HG03457 (cell line): Measurements from ENCODE around the gene NR5A1.

Experiments
- ATAC-seq: cut with Tn5 transposase; IDR thresholded peaks from one replicate; pipeline ENCODE4 v1.9.1; 2021; ENCODE audit warnings: moderate number of reproducible peaks; ENCODE audit not compliant: unreplicated experiment

NR5A1 gene

DNA sequence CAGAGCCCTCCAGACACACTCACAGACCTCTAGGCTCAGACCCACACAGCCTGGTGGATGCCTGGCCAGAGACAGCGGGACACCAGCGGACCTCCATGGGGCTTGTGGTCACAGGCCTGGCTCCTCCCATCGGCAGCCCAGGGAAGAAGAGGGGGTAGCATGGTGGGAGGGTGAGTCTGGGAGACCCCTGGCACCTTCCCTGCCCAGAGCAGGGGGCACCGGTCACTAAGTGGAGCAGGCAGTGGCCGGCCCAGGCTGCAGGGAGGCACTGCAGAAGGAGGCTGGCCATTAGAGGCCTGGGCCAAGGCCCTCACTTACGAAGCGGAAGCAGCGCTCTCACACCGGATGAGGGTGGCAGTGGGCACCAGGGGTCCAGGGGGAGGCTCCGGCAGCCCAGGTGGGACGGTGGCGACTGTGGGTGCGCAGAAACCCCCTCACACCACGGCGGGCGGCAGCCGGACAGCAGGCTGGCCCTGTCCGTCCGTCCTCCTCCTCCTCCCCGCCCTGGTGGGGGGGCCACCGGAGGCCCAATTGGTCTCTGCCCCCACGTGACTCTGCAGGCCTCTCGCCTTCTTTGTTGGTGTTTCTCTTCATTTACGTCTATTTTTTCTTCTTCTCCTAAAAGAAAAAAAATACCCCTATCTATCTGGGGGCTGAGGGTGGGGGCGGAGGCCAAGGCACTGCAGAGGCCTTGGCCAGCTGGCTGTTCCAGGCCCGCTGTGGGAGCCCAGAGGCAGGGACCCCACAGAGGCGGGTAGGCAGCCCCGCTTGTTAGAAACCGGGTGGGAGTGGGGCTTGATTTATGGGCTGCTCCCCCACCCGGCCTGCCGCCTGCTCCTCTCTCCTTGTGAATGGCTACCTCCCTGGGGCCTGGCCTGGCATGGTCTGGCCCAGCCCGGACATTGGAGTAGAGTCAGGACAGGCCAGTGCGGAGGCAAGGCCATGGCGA lies at the start of gene NR5A1:
Gene NR5A1, minus strand, starts transcription at position 469 of the 949 bp plus-strand sequence. CDS start 4,004 bp downstream, outside the sequence.
- no peak for ATAC-seq

DNA sequence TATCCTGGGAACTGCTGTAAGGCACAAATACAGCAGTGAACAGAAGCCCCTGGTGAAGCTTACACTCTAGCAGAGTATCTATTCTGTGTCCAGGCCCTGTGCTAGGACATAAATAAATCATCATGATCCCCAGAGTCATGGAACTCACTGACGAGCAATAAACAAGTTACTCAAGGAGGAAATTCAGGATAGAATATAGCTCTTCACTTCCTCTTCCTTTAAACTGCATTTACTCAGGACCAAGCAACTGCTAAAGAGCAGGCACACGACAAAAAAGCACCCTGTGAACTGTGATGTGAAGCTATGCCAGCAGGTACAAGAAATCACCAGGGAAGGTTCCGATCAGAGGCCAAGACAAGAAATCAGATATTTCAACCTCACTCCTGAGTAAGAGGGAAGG lies 47.8 kb upstream of the NR5A1 start:
- no peak for ATAC-seq

DNA sequence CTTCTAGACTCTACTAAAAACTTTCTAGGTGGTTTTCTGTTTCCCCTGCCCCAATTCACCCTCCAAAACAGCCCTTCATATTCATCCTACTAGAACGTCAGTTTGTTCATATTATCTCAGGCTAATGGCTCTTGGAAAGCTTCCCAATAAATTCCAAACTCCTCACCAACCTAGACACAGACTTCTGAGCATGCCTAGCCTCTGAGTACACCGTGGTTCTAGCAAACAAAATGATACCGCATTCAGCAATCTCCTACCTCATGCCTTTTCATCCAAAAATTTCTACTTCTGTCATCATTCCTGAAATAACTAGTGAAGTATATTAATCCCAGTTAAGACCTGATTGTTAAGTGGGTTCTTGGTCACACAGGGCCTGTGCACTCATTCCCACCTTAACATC lies 46.5 kb upstream of the NR5A1 start:
- no peak for ATAC-seq

DNA sequence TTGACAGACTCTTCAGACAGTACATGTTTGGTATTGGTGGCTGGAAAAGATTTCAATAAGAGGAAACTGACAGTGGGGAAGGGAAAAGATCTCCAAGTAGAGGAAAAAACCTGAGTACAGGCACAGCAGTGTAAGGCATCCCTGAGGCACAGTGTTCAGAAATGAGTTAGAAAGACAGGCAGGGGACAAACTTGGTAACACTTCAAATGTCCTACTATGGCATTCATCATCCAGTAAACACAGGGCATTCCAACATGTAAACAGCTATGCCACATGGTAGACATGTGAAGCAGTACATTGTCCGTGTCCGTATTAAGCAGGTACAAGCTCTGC lies 45.0 kb upstream of the NR5A1 start:
- ATAC-seq = no peak

DNA sequence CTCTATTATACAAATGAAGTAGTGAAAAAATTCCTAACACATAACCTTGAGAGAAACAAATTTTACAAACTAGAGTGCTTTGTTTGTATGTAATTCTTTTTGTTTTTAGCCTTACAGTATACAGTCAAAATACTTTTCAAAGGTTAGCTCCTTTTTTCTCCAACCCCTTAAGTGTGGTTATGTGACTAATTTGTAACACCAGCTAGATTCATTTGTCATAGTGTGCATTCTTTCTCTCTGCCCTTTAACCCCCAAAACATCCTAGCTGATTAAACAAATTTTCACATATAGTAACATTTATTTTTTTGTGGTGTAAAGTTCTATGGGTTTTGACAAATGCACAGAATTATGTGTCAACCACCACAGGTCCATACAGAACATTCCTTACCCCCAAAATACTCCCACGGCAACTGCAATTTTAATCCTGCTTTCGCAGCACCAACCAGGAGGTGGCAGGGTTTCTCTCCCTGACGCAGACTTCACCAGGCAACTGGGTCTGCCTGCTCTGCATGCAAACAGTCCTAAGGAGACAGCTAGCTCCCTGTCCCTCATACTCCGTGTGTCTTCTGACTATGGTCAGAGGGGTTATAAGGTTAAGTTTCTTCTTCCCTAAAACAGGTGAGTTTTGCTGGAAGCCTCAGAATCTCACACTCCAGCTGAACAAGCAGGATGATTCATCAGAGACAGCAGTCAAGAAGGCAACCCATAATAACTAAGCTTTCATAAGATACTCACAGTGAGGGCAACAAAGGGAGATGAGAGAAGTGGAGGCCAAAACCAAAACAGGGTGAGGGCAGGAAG lies 44.5 kb upstream of the NR5A1 start:
- no peak for ATAC-seq

DNA sequence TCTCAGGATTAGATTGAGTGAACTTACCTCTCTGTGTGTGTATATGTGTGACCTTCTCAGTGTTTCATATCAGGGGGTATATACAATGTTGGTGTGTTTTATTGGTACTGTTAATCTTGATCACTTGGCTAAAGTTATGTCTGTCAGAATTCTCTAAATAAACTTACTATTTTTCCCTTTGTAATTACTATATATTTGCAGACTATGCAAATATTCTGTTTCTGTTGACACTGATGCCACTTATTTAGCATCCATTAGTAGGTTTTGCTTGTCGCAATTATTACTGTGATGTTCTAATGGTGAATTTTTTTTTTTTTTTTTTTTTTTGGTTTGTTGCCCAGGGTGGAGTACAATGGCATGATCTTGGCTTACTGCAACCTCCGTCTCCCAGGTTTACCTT lies 42.9 kb upstream of the NR5A1 start:
- ATAC-seq = no peak

DNA sequence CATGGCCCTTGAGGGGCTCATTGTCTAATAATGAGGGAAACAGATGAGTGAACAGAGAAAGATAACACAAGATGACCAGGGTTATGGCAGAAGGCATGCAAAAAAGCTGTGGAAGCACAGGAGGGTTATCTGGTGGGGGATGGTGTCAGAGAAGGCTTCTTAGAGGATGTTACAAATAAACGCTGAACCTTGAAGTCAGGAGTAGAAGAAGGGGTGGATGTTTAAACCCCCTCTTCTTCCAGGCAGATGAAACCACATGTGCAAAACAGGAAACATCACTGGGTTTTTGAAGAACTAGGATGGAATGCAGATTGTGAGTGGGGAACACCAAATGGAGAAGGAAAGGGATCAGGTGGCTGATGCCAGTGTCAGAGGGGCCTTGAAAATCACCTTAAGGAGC lies 41.8 kb upstream of the NR5A1 start:
- ATAC-seq = no peak

DNA sequence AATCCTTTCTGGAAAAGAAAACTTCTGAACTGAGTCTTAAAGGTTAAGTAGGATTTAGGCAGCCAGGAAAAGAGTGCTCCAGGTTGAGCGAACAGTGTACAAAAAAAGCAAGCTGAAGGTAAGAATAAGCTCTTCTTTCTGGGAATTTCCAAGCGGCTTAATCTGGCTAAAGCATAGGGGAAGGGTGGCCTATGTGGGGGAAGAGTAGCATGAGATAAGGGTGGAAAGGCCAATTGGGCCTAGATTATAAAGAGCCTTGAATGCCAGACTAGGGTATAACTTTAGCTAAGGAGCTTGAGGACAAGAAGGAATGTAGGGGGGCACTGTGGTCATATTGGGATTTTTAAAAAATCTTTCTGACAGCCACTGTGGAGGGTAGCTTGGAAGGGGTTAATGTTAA lies 37.3 kb upstream of the NR5A1 start:
- ATAC-seq = no peak

DNA sequence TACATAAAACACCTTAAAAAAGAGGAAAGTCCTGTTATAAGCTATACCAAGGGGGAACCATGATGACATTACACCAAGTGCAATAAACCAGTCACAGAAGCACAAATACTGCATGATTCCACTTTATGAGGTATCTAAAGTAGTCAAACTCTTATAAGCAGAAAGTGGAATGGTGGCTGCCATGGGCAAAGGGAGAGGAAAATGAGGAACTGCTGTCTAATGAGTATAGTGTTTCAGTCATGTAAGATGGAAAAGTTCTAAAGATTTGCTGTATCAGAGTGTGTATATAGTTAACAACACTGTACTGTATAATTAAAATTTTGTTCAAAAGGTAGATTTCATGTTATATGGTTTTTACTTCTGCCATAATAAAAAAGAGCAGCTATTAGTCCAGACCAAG lies 34.6 kb upstream of the NR5A1 start:
- no peak for ATAC-seq

DNA sequence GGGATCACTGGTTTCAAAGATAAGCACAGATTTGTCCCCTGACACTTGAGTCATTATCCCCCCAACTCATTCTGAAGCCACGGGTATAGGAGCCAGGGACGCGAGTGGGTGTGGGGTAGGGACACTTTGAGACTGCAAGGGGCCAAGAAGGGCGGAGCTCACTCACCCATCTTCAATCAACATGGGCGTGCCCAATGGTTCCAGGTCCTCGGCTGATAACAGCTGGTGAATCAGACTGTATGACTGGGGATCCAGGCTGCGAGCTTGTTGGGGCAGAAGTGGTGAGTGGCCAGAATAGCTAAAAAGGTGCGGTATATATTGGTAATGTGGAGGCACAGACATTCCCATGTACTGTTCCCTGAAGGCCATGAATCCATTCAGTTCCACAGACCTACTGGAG lies 30.7 kb upstream of the NR5A1 start:
- ATAC-seq = no peak

DNA sequence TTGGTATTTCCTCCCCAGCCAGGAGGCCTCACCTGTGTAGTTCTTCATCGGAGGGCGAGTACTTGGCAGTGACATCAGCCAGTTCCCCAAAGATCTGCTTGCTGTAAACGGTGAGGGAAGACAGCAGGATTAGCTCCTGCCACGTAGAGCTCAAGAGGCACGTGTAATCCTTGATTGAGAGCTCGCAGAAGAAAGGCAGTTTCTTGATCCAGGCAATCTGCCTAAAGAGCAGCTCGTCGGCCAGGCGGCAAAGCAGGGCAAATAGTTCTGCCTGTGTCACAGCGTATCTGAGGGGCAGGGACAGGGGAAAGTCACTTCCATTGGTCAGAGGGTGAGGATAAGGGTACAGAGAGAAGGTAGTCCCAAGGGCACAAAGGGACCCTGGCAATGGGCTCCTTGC lies 28.6 kb upstream of the NR5A1 start:
- ATAC-seq = no peak

DNA sequence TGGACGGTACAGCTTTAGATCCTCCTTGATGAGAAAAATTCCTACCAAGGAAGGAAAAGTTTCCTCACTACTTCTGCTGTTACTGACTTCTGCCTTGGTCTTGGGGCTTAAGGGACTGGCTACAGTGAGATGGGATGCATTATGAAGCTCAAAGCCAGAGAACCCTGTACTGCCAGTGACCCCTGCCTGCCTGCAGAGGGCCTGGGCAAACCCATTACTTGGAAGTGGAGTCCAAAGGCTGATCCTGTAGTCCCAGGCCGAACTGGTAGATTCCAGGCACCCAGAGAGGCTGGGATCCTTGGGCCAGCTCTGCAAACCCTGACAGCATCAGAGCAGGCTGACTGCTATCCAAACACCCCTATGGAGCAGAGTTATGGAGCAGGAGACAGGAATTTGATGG lies 25.7 kb upstream of the NR5A1 start:
- no peak for ATAC-seq

DNA sequence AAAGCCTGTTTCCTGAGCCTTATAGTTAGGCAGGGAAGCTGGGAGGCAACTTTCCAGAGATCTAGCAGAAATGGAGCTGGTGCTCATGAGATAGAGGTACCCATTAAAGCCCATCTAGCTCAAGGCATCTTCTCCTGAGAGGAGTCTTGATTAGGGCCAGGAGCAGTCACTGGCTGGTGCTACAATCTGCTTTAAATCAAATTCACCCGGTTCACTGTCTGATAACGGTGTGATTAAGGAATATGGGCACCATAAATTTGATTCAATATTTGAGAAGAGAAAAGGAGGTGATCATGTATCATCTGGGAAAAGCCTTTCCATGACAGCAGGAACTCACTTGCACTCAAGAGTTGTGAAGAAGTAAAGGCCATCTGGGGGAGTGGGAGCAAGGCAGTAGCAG lies 23.9 kb upstream of the NR5A1 start:
- ATAC-seq = no peak

DNA sequence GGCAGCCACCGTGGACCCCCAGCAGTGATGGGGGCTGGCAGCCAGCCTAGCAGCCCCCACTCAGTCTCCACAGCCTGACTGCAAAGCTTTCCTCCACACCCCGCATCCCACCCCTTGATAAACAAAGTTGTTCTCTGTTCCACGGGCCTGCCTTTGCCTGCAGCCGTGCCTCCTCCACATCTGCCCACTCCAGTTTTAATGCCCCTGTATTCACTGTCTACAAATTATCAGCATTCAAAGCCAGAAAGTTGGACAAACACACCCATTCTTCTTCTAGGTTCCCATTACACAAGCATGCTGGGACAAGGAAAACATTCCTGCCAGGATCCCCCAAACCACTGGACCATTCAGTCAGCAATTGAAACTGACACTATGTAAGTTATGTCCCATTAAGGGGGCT lies 23.0 kb upstream of the NR5A1 start:
- ATAC-seq = no peak

DNA sequence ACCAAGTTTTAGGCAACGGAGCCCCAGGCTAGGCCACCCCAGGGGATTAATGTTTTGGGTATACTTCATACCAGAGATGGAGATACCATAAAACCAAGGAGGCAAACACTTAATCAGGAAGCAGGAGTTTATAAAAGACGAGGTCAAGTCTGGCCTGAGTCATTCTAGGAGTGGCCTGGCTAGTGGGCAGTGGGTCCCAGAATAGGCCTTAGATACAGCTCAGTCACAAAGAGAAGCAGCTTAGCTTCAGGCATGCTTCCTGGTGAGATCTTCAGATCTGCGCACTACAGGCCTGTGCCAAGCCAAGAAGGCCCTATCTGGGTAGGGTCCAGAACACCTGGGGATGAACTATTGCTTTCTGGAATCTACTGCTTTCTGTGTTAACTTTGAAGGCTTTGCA lies 20.6 kb upstream of the NR5A1 start:
- ATAC-seq = no peak

DNA sequence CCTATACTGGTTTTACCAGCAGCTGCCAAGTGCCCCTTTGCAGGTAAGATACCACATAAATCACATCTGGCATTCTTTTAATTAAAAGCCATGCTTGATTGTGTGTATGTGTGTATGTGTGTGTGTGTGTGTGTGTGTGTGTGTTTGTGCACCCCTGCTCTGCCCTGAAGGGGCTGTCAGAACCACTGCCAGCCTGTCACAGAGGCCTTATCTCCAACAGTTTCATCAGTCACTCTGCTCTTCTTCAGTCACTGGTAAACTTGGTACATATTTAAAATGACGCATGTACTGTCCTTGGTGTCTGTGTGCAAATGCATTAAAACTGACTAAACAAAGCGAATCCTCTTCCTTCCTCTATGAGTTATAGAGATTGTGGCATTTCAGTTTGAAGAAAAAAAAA lies 19.0 kb upstream of the NR5A1 start:
- no peak for ATAC-seq

DNA sequence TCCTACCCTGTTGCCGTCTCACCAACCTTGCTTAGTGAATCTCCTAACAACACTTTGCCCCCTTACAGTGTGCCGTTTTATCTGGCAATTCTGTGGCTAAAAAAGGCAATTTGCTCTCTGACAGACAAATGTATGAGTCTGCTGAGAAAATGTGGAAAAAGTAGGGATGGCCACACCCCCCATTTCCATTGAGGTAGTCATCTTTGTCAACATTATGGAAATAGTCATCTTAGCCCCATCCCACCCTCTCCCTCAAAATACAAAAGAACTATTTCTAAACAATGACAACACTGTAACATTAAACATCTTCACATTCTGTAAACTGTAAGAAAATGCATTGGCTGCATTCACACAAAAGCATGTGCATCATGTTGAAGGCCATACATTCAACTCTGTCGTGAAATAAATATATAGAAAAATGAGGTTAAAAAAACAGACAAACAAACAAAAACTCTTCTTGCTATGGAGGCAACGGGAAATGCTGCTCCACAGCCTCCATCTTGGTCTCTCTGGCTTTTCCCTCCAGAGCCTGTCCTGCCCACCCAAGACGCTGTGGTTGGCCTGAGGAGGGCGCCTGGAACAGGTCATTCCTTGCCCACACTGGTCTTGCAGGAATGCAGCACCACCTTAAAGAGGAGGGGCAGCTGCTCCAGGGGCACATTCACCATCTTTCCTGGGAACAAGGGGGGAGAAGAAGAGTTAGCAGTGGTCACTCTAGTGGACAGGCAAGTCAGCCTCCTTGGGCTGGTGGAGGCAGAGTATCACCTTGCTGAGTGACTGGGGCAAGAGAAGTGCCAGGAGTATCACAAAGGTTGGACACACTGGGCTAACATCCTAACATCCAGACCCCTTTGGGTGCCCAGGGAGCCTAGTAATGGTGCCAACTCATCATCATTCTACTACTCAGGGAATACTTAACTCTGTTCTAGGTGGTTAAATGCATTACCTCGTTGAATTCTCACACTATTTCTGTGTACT lies 15.2 kb upstream of the NR5A1 start:
- ATAC-seq = no peak

DNA sequence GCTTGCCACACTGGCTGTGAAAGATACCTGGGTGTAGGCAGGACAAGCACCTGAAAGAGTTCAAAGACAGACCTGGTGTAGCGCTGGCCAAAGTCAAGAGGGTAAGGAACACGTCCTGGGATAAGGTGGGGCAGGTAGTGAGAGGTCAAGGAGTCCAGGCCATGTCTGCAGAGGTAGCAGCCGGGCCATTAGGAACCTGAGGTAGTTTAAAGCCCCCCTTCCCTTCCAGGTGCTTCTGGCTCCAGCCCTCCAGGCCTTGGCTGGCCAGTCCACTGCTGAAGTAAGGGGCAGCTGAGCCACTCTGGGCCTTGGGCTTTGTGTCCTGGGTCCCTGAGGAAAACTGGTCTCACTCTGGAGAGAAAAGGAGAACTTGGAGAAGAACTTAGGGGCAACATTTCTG lies 13.9 kb upstream of the NR5A1 start:
- ATAC-seq = no peak

DNA sequence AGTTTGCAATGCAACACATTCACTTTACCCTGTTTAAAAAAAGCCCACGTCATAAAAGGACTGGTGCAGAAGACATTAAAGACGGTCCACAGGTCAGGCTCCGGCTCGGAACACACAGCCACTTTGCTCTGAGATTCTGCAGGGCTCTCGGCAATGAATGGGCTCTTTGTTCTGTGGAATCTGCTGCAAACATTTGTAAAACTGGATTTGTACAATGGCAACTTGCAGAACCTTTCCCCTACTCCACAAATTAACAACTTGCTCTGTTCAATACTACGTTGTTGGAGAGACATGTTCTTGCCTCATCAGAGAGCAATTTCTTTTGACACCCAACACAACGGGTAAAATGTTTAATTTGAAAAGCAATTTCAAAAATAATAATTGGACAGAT lies 13.0 kb upstream of the NR5A1 start:
- no peak for ATAC-seq

DNA sequence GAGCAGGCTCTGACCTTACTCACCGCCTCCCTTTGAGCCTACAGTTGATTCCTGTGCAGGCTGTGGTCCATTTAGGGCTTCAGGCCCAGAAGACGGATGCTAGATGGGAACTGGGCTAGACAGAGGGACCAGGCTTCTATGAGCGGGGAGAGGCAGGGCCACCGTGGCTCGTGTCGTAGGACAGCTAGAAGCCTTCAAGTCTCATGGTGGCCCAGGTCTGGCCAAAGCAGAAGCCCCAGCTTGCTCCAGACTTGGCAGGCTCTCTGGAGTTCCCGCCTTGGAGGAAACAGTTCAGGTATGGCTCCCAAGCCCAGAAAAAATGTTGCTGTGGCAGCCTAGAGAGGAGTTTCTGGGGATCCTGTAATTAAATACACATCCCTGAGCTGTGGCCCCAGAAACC lies 10.9 kb upstream of the NR5A1 start:
- ATAC-seq = no peak

DNA sequence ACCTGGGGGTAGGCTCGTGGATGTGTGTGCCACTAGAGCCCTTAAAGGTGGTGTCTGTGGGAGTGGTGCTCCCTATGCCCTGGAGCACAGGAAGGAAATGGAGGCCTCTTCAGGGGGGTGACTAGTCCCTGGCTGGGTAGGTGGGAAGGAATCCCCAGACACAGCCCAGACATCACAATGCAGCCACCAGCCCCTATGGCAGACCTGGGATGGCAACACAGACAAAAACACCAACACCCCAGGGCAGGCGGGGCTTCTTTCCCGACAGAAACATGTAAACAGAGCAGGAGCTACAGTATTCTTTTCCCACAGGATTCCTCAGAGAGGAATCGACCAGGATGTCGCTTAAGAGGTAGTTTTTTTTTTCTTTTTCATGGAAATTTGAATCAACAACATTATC lies 10.4 kb upstream of the NR5A1 start:
- ATAC-seq = no peak
